Dedifferentiated amniotic fluid mesenchymal stem cell (primary cell): ENCODE measurements around the gene PDCL2.
"Not testable (repeated sequence)": the region's sequence is repeated elsewhere in the genome, so short reads cannot be mapped to it uniquely, and the experiment has no call there.

Experiments
- DNase-seq: peaks from one replicate; pipeline ENCODE4 v3.0.0-alpha.2; 2016; ENCODE audit errors: extremely low spot score

Gene PDCL2

GRCh38 chr4:55588160-55588559 lies 3.9 kb downstream of the PDCL2 start:
- DNase-seq, result no peak

DNA sequence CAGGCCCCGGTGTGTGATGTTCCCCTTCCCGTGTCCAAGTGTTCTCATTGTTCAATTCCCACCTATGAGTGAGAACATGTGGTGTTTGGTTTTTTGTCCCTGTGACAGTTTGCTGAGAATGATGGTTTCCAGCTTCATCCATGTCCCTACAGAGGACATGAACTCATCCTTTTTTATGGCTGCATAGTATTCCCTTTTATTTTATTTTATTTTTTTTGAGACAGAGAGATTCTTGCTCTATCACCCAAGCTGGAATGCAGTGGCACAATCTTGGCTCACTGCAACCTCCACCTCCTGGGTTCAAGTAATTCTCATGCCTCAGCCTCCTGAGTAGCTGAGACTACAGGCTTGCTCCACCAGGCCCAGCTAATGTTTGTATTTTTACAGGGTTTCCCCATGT lies 9.3 kb downstream of the PDCL2 start:
- DNase-seq, result not testable (repeated sequence)

- no peak for DNase-seq
Measured at GRCh38 chr4:55578341-55579010, 13.6 kb downstream of the PDCL2 start.

- DNase-seq, result no peak
Measured at GRCh38 chr4:55575513-55575912, 16.5 kb downstream of the PDCL2 start.

DNA sequence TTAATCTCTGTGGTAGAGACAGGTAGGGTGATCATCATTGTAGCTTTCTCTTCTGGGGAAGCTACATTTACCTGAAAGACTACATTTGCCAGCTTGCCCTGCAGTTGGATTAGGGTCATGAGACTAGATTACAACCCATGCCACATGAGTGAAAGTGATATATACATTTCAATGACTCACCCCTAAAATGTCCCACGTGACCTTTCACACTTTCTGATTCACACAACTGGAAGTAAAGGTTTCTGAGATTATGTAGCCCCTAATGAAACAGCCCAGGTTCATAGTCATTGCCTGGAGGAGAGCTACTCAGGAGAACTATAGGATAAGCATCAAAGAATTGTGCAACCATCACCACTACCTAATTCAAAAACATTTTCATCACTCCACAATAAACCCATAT lies 17.8 kb downstream of the PDCL2 start:
- no peak for DNase-seq

- DNase-seq, result no peak
Measured at GRCh38 chr4:55571806-55572205, 20.2 kb downstream of the PDCL2 start.

DNA sequence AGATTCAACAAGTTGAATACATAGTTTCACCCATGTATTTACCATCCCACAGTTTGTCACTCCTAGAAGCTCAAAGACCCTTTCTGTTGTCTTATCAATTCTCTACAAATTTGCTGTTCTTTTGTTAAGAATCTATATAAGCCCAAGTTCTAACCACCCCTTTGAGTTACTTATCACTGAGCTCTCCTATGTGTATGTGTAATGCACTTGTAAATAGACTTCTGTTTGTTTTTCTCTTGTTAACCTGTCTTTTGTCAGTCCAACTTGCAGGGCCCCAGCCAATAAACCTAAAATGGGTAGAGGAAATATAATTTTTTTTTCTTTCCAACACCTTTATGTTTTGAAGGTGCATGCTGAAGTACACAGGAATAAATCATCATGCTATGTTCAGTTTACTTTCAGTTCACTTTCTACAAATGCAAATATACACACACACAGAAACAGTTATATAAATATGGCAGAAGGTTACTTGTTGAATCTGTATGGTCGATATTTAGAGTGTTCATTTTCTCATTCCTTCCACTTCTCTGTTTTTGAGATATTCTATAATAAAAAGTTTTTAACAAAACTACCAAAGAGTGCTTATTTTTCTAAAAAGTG lies 23.0 kb downstream of the PDCL2 start:
- no peak for DNase-seq

GRCh38 chr4:55561889-55562288 lies 30.2 kb downstream of the PDCL2 start:
- DNase-seq, result no peak

- no peak for DNase-seq
Measured at GRCh38 chr4:55560096-55560495, 31.9 kb downstream of the PDCL2 start.

- peak; percentile 49 for DNase-seq
Measured at GRCh38 chr4:55554453-55555030, 37.5 kb downstream of the PDCL2 start.

GRCh38 chr4:55553441-55554201 lies 38.4 kb downstream of the PDCL2 start:
- no peak for DNase-seq

DNA sequence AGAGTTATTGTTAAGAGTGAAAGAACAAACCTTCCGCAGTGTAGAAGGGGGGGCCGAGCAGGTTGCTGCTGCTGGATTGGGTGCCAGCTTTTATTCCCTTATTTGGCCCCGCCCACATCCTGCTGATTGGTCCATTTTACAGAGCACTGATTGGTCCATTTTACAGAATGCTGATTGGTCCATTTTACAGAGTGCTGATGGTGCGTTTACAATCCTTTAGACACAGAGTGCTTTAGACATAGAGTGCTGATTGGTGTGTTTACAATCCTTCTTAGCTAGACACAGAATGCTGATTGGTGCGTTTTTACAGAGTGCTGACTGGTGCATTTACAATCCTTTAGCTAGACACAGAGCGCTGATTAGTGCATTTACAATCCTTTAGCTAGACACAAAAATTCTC lies 40.1 kb downstream of the PDCL2 start:
- DNase-seq, result not testable (repeated sequence)

DNA sequence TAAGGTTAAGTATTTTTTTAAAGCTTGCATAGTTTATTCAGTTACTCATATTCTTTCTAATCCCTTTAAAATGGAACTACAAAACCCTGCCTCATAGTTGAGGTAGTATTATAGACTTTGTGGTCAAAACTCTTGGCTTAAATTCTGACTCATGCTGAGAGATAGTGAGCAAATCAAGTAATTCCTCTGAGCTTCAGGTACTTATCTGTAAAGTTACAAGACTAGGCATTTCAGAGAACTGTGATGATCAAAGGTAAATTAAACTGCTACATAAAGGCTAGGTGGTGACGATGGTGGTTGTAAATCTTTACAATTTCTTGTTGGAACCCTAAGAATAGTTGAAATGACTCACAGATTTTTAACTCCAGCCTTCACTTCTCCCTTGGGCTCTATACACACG lies 42.2 kb downstream of the PDCL2 start:
- peak; percentile 36 for DNase-seq

GRCh38 chr4:55547918-55548317 lies 44.1 kb downstream of the PDCL2 start:
- DNase-seq, result no peak

DNA sequence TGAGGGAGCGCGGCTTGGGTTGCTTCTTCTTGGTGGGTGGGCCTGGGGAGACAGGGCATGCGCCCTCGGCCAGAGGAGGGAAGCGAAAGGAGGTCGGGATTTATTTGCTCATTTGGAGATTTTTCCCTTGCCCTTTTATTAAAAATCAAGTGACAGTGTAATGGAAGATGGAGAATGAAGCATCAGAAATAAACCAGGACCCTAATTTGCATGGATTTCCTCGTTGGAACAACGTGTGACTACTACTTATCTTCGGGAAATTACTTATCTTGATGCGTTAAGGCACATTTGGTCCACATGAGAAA lies 44.6 kb downstream of the PDCL2 start:
- DNase-seq, result no peak

- peak; percentile 83 for DNase-seq
Measured at GRCh38 chr4:55546756-55547465, 45.1 kb downstream of the PDCL2 start, which contains the start of gene CLOCK. CLOCK (minus strand) TSS chr4:55546909; CDS start chr4:55482785, 64,124 bp downstream.

DNA sequence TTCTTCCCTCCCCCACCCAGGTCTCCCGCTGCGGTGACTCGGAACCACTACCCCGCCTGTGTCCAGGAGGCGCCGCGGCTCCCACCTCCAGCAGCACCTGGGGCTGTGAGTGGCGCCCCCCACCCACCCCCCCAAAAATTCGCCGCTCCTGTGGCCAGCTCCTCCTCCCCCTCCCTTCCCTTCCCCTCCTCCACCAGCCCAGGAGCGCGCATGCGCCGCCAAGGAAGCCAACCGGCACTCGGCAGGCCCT lies 45.6 kb downstream of the PDCL2 start:
- DNase-seq, result no peak

DNA sequence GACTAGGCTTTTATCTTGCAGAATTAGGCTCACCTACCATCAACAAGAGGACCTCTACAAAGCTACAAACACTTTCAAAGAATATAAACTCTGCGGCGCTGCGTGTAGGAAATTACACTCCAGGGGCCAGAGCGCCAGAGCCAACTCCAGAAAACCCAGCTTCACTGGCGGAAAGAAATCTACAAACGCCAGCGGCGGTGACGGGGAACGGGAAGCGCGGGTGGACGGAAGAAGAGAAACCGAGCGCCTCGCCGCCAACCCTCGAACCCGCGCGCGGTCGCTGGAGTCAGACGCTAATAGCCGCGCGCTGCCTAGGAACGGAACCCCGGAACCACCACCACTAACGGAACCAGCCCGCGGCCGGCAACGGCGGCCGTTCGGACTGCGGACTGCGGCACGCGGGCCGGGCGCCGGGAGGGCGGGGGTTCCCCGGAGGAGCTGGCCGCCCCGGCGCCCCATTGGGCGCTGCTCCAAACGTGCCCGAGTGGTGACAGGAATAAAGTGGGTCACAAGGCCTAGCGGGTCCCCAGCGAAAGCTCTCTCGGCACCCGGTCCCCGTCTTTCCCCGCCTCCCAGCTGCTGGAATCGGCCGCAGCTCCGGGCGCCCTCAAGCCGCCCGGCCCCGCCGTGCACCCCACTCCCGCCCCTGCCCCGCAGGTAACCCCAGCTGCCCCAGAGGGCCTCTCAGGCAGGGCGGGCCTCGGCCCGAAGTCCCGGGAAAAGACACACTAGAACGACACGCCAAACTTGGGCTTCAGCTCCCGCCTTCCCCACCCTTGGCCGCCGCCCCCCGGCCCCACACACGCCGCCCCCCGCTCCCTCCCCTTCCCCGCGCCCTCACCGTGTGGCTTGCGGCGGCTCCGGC lies 46.2 kb downstream of the PDCL2 start:
- DNase-seq, result peak; percentile 76

DNA sequence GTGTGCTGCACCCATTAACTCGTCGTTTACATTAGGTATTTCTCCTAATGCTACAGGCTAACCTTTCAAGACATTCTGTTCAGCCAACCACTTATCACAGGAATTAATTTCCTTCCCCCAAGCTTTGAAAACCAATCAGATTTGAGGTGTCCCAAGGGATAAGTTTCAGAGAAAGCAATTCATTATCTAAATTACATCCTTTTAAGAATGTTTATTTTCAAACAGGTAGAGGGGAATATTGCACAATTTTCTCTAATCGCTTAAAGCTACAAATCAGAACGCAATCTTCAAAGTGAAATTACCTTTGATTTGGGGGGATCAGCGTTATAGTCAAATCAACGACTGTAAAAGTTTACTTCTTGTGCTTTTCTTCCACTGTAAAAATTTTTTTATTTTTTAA lies 46.9 kb downstream of the PDCL2 start:
- no peak for DNase-seq

GRCh38 chr4:55543858-55544257 lies 48.2 kb downstream of the PDCL2 start:
- no peak for DNase-seq

- no peak for DNase-seq
Measured at GRCh38 chr4:55540271-55540670, 51.8 kb downstream of the PDCL2 start.
